Measurements from ENCODE around the gene TMEM178B.

GRCh38 chr7:141312828-141313521 lies 239.1 kb downstream of the TMEM178B start:
- TF ChIP-seq CTCF (IDR thresholded peaks at IDR 0.05), result no peak
- TF ChIP-seq TCF12 (IDR thresholded peaks at IDR 0.05), result no peak
- TF ChIP-seq NFIC (IDR thresholded peaks at IDR 0.05; ENCODE audit: borderline replicate concordance), result no peak
- no peak for TF ChIP-seq TEAD4 (IDR thresholded peaks at IDR 0.05; ENCODE audit: borderline replicate concordance, insufficient read depth)
- TF ChIP-seq JUND (IDR thresholded peaks at IDR 0.05), result no peak
- no peak for TF ChIP-seq RCOR1 (IDR thresholded peaks at IDR 0.05; ENCODE audit: low read length)
- TF ChIP-seq RFX5 (IDR thresholded peaks at IDR 0.05; ENCODE audit: low read length), result no peak
- TF ChIP-seq FOXJ3 (CRISPR knock-in tag; IDR thresholded peaks at IDR 0.05), result no peak
- no peak for TF ChIP-seq TAF1 (IDR thresholded peaks at IDR 0.05; ENCODE audit: borderline replicate concordance, low read depth, low read length)
- TF ChIP-seq MAX (IDR thresholded peaks at IDR 0.05; ENCODE audit: low read depth), result no peak
- TF ChIP-seq EP300 (IDR thresholded peaks at IDR 0.05; ENCODE audit: borderline replicate concordance in 1 of 2, low read depth in 1 of 2, low read length in 1 of 2), result no peak
- no peak for TF ChIP-seq CHD2 (IDR thresholded peaks at IDR 0.05; ENCODE audit: low read length, partially characterized antibody)
- no peak for TF ChIP-seq POLR2AphosphoS5 (IDR thresholded peaks at IDR 0.05; ENCODE audit: low read depth, low read length)

Measured in SK-N-SH (cell line).